GM23338 (cell line): ENCODE measurements around the gene PMVK. TPM values are rescaled to one million over a fixed set of nuclear protein-coding genes. Genes with fewer than 3 reads are reported as not detected.

ENCODE experiments used
- ATAC-seq: fragments of 200-7000 bp; cut with Tn5 transposase; 3 replicates; pipeline ENCODE4 v1.9.1; 2020
- DNase-seq: peaks from one replicate; pipeline ENCODE4 v3.0.0-alpha.2; 2015; ENCODE audit warnings: low spot score
- H2AFZ ChIP-seq: fragments of 200-600 bp; sonication (generic); 2 replicates; pipeline ENCODE4 v1.8.0; 2016; ENCODE audit warnings: antibody characterized with exemption, mild to moderate bottlenecking, moderate library complexity
- H3F3A ChIP-seq: fragments of 200-600 bp; sonication (generic); replicated peaks from 2 replicates; pipeline ENCODE4 v1.8.0; 2017; ENCODE audit warnings: antibody characterized with exemption, mixed run types, low read depth
- H3K27ac ChIP-seq: fragments of 200-600 bp; sonication (generic); 2 replicates; pipeline ENCODE4 v1.6.1; 2016; ENCODE audit warnings: low read depth
- H3K27me3 ChIP-seq: fragments of 200-600 bp; sonication (generic); 2 replicates; pipeline ENCODE4 v1.8.0; 2016; ENCODE audit warnings: mild to moderate bottlenecking, mixed run types, moderate library complexity; ENCODE audit not compliant: insufficient read depth
- H3K36me3 ChIP-seq: fragments of 200-600 bp; sonication (generic); 2 replicates; pipeline ENCODE4 v1.8.0; 2016; ENCODE audit warnings: mild to moderate bottlenecking; ENCODE audit not compliant: insufficient read depth
- H3K4me1 ChIP-seq: fragments of 200-600 bp; sonication (generic); 2 replicates; pipeline ENCODE4 v1.8.0; 2016; ENCODE audit warnings: mild to moderate bottlenecking, moderate library complexity; ENCODE audit not compliant: insufficient read depth
- H3K4me2 ChIP-seq: fragments of 200-600 bp; sonication (generic); 2 replicates; pipeline ENCODE4 v1.7.1; 2017; ENCODE audit warnings: mixed run types
- H3K4me3 ChIP-seq: fragments of 200-600 bp; sonication (generic); 2 replicates; pipeline ENCODE4 v1.6.1; 2016; ENCODE audit warnings: mixed run types
- H3K79me2 ChIP-seq: fragments of 200-600 bp; sonication (generic); replicated peaks from 2 replicates; pipeline ENCODE4 v1.8.0; 2017; ENCODE audit warnings: mild to moderate bottlenecking; ENCODE audit not compliant: insufficient read depth
- H3K9me2 ChIP-seq: fragments of 200-600 bp; sonication (generic); 2 replicates; pipeline ENCODE4 v1.8.0; 2017; ENCODE audit not compliant: insufficient read depth
- H4K20me1 ChIP-seq: fragments of 200-600 bp; sonication (generic); replicated peaks from 2 replicates; pipeline ENCODE4 v1.8.0; 2017; ENCODE audit warnings: mild to moderate bottlenecking; ENCODE audit not compliant: insufficient read depth
- H3K27ac Mint-ChIP-seq: 2 replicates; pipeline ENCODE4 v1.8.0; 2020; ENCODE audit warnings: inconsistent platforms, mild to moderate bottlenecking, moderate library complexity, mixed read lengths
- H3K27me3 Mint-ChIP-seq: 3 replicates; pipeline ENCODE4 v1.8.0; 2022; ENCODE audit warnings: low read depth, mild to moderate bottlenecking, moderate library complexity, mixed read lengths, inconsistent platforms; ENCODE audit not compliant: insufficient read depth, poor library complexity
- H3K36me3 Mint-ChIP-seq: 3 replicates; pipeline ENCODE4 v1.8.0; 2021; ENCODE audit warnings: low read depth, mild to moderate bottlenecking, inconsistent platforms, moderate library complexity, mixed read lengths
- H3K4me1 Mint-ChIP-seq: 3 replicates; pipeline ENCODE4 v1.8.0; 2020; ENCODE audit warnings: mild to moderate bottlenecking, inconsistent platforms, mixed read lengths
- H3K4me3 Mint-ChIP-seq: 3 replicates; pipeline ENCODE4 v1.8.0; 2021; ENCODE audit warnings: moderate library complexity, mild to moderate bottlenecking, inconsistent platforms, mixed read lengths
- H3K9me3 Mint-ChIP-seq: 3 replicates; pipeline ENCODE4 v1.8.0; 2020; ENCODE audit warnings: moderate library complexity, mild to moderate bottlenecking, inconsistent platforms, mixed read lengths
- CREB1 ChIP-seq: fragments of 250-450 bp; sonication (Bioruptor Pico); IDR thresholded peaks from 2 replicates; pipeline ENCODE4 v1.5.0; 2020; ENCODE audit warnings: low read depth, mild to moderate bottlenecking, moderate library complexity
- EZH2phosphoT487 ChIP-seq: fragments of 200-600 bp; sonication (generic); IDR thresholded peaks from one replicate; pipeline ENCODE4 v1.8.1; 2018; ENCODE audit warnings: antibody characterized with exemption; ENCODE audit not compliant: unreplicated experiment
- JUNB ChIP-seq: IDR thresholded peaks from one replicate; pipeline ENCODE4 v1.6.1; 2016; ENCODE audit warnings: antibody characterized with exemption; ENCODE audit not compliant: unreplicated experiment
- NANOG ChIP-seq: IDR thresholded peaks from 2 replicates; pipeline ENCODE4 v1.6.1; 2016; ENCODE audit warnings: antibody characterized with exemption, borderline replicate concordance
- POLR2AphosphoS5 ChIP-seq: IDR thresholded peaks from 2 replicates; pipeline ENCODE4 v1.6.1; 2016; ENCODE audit warnings: antibody characterized with exemption, low read depth
- STAT1 ChIP-seq: IDR thresholded peaks from one replicate; pipeline ENCODE4 v1.6.1; 2016; ENCODE audit warnings: antibody characterized with exemption; ENCODE audit not compliant: unreplicated experiment
- ZNF331 ChIP-seq: fragments of 250-450 bp; sonication (Bioruptor Pico); IDR thresholded peaks from 2 replicates; pipeline ENCODE4 v1.5.0; 2020; ENCODE audit warnings: low read depth, mild to moderate bottlenecking, moderate library complexity
- polyA plus RNA-seq: library from polyadenylated mRNA; unstranded; fragments of >200 nt; fragmentation: Nextera tagmentation; extraction: Ambion mirVana; gene quantifications from 2 replicates; pipeline ENCODE4 v1.2.1, GENCODE V29; 2016
- total RNA-seq: library from RNA; depleted of rRNA; stranded (reverse); fragments of >200 nt; shearing (Covaris generic); gene quantifications from 2 replicates; pipeline ENCODE4 v1.2.3, GENCODE V29; 2014
- TF ChIP-seq, protein P1 (sequence below), 2 experiments: fragments of 200-600 bp in 1 of 2; sonication (generic) in 1 of 2; conservative IDR thresholded peaks; 2 replicates each; pipeline versions ENCODE4 v1.5.1 to v1.6.1; 2016 to 2017; ENCODE audit warnings: antibody characterized with exemption in 2 of 2, low read depth in 2 of 2, mild to moderate bottlenecking in 2 of 2, moderate library complexity in 1 of 2
- TF ChIP-seq, protein P2 (sequence below): IDR thresholded peaks from 2 replicates; pipeline ENCODE4 v1.6.1; 2016; ENCODE audit warnings: antibody characterized with exemption
- TF ChIP-seq, protein P3 (sequence below): IDR thresholded peaks from one replicate; pipeline ENCODE4 v1.6.1; 2018; ENCODE audit warnings: antibody characterized with exemption; ENCODE audit not compliant: unreplicated experiment
- TF ChIP-seq, protein P4 (sequence below): fragments of 250-450 bp; sonication (Bioruptor Pico); IDR thresholded peaks from 2 replicates; pipeline ENCODE4 v1.5.0; 2020; ENCODE audit warnings: mild to moderate bottlenecking, moderate library complexity

PMVK gene
- total and polyA plus RNA-seq, 2 experiments from 2014 or later = 8.1 to 25.0 TPM

DNA sequence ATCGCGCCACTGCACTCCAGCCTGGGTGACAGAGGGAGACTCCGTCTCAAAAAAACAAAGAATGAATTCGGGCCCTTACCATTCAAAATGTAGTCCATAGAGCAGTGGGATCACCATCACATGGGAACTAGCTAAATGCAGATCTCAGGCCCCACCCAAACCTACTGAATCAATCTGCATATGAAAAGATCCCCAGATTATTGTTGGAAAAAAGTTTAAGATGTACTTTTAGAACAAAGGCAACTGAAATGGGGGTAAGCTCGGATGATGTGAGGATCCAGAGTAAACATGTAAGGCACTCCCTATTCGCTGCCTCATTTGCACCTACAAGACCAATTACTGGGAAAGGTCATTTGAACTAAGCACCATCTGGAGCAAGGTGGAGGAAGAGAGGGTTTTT is 45.8 kb upstream of the PMVK start (continued):
- TF ChIP-seq JUNB = no peak
- no peak for TF ChIP-seq POLR2AphosphoS5
- TF ChIP-seq EZH2phosphoT487 = no peak
- TF ChIP-seq, protein P1, sequence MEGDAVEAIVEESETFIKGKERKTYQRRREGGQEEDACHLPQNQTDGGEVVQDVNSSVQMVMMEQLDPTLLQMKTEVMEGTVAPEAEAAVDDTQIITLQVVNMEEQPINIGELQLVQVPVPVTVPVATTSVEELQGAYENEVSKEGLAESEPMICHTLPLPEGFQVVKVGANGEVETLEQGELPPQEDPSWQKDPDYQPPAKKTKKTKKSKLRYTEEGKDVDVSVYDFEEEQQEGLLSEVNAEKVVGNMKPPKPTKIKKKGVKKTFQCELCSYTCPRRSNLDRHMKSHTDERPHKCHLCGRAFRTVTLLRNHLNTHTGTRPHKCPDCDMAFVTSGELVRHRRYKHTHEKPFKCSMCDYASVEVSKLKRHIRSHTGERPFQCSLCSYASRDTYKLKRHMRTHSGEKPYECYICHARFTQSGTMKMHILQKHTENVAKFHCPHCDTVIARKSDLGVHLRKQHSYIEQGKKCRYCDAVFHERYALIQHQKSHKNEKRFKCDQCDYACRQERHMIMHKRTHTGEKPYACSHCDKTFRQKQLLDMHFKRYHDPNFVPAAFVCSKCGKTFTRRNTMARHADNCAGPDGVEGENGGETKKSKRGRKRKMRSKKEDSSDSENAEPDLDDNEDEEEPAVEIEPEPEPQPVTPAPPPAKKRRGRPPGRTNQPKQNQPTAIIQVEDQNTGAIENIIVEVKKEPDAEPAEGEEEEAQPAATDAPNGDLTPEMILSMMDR (conservative IDR thresholded peaks at IDR 0.05; ENCODE audit: low read depth in 2 of 2) = no peak
- no peak for TF ChIP-seq NANOG

DNA sequence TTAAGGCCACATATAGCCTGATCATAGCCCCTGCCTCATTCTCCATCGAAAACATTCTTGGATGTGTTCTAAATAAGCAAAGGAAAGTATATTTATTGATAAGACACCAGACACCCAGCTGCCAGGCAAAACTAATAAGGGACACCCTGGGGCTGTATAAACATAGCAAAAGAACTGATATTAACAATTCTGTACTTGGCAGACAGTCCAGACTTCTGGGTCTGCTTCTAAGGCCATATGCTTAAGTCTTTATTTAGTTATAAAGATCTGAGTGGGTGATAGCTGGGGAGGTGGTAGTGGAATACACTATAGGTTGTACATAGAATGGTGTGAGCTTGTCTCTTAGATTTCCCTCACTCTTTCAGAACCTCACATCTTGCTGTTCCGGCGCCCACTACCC is 41.8 kb upstream of the PMVK start:
- H3K4me1 Mint-ChIP-seq = no peaks in the 10 kb centered on the region; the same call in none of the 3 replicates
- no peak overlapping the region for H3K27ac ChIP-seq
- TF ChIP-seq, protein P2, sequence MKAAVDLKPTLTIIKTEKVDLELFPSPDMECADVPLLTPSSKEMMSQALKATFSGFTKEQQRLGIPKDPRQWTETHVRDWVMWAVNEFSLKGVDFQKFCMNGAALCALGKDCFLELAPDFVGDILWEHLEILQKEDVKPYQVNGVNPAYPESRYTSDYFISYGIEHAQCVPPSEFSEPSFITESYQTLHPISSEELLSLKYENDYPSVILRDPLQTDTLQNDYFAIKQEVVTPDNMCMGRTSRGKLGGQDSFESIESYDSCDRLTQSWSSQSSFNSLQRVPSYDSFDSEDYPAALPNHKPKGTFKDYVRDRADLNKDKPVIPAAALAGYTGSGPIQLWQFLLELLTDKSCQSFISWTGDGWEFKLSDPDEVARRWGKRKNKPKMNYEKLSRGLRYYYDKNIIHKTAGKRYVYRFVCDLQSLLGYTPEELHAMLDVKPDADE = no peak
- TF ChIP-seq EZH2phosphoT487 (no peak), STAT1 (no peak), CREB1 (CRISPR knock-in tag) (no peak), ZNF331 (CRISPR knock-in tag) (no peak), POLR2AphosphoS5 (no peak)
- TF ChIP-seq, protein P3, sequence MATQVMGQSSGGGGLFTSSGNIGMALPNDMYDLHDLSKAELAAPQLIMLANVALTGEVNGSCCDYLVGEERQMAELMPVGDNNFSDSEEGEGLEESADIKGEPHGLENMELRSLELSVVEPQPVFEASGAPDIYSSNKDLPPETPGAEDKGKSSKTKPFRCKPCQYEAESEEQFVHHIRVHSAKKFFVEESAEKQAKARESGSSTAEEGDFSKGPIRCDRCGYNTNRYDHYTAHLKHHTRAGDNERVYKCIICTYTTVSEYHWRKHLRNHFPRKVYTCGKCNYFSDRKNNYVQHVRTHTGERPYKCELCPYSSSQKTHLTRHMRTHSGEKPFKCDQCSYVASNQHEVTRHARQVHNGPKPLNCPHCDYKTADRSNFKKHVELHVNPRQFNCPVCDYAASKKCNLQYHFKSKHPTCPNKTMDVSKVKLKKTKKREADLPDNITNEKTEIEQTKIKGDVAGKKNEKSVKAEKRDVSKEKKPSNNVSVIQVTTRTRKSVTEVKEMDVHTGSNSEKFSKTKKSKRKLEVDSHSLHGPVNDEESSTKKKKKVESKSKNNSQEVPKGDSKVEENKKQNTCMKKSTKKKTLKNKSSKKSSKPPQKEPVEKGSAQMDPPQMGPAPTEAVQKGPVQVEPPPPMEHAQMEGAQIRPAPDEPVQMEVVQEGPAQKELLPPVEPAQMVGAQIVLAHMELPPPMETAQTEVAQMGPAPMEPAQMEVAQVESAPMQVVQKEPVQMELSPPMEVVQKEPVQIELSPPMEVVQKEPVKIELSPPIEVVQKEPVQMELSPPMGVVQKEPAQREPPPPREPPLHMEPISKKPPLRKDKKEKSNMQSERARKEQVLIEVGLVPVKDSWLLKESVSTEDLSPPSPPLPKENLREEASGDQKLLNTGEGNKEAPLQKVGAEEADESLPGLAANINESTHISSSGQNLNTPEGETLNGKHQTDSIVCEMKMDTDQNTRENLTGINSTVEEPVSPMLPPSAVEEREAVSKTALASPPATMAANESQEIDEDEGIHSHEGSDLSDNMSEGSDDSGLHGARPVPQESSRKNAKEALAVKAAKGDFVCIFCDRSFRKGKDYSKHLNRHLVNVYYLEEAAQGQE = no peak
- TF ChIP-seq, protein P4, sequence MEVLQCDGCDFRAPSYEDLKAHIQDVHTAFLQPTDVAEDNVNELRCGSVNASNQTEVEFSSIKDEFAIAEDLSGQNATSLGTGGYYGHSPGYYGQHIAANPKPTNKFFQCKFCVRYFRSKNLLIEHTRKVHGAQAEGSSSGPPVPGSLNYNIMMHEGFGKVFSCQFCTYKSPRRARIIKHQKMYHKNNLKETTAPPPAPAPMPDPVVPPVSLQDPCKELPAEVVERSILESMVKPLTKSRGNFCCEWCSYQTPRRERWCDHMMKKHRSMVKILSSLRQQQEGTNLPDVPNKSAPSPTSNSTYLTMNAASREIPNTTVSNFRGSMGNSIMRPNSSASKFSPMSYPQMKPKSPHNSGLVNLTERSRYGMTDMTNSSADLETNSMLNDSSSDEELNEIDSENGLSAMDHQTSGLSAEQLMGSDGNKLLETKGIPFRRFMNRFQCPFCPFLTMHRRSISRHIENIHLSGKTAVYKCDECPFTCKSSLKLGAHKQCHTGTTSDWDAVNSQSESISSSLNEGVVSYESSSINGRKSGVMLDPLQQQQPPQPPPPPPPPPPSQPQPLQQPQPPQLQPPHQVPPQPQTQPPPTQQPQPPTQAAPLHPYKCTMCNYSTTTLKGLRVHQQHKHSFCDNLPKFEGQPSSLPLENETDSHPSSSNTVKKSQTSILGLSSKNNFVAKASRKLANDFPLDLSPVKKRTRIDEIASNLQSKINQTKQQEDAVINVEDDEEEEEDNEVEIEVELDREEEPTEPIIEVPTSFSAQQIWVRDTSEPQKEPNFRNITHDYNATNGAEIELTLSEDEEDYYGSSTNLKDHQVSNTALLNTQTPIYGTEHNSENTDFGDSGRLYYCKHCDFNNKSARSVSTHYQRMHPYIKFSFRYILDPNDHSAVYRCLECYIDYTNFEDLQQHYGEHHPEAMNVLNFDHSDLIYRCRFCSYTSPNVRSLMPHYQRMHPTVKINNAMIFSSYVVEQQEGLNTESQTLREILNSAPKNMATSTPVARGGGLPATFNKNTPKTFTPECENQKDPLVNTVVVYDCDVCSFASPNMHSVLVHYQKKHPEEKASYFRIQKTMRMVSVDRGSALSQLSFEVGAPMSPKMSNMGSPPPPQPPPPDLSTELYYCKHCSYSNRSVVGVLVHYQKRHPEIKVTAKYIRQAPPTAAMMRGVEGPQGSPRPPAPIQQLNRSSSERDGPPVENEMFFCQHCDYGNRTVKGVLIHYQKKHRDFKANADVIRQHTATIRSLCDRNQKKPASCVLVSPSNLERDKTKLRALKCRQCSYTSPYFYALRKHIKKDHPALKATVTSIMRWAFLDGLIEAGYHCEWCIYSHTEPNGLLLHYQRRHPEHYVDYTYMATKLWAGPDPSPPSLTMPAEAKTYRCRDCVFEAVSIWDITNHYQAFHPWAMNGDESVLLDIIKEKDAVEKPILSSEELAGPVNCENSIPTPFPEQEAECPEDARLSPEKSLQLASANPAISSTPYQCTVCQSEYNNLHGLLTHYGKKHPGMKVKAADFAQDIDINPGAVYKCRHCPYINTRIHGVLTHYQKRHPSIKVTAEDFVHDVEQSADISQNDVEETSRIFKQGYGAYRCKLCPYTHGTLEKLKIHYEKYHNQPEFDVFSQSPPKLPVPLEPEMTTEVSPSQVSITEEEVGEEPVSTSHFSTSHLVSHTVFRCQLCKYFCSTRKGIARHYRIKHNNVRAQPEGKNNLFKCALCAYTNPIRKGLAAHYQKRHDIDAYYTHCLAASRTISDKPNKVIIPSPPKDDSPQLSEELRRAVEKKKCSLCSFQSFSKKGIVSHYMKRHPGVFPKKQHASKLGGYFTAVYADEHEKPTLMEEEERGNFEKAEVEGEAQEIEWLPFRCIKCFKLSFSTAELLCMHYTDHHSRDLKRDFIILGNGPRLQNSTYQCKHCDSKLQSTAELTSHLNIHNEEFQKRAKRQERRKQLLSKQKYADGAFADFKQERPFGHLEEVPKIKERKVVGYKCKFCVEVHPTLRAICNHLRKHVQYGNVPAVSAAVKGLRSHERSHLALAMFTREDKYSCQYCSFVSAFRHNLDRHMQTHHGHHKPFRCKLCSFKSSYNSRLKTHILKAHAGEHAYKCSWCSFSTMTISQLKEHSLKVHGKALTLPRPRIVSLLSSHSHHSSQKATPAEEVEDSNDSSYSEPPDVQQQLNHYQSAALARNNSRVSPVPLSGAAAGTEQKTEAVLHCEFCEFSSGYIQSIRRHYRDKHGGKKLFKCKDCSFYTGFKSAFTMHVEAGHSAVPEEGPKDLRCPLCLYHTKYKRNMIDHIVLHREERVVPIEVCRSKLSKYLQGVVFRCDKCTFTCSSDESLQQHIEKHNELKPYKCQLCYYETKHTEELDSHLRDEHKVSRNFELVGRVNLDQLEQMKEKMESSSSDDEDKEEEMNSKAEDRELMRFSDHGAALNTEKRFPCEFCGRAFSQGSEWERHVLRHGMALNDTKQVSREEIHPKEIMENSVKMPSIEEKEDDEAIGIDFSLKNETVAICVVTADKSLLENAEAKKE (CRISPR knock-in tag) = no peak

More for the DNA sequence above, 41.8 kb upstream of the PMVK start:
- Histone ChIP-seq H3K27me3 (no peaks in the 10 kb centered on the region), H3K79me2 (peaks cover 57% of the 10 kb centered on the region), H3K4me2 (no peak overlapping the region), H2AFZ (no peak overlapping the region), H3K36me3 (peaks cover 26% of the 10 kb centered on the region; the same call in 1 of the 2 replicates), H3K9me2 (no peaks in the 10 kb centered on the region), H3K4me1 (peaks cover 18% of the 10 kb centered on the region), H4K20me1 (peaks cover 27% of the 10 kb centered on the region), H3K4me3 (no peak overlapping the region), H3F3A (peaks cover 26% of the 10 kb centered on the region)
- Mint-ChIP-seq H3K9me3 (no peaks in the 10 kb centered on the region), H3K4me3 (no peak overlapping the region), H3K27ac (no peak overlapping the region), H3K27me3 (peaks cover 1% of the 10 kb centered on the region), H3K36me3 (peaks cover 55% of the 10 kb centered on the region)
- DNase-seq (no peak), ATAC-seq (no peak)
